Chondrocyte (in vitro differentiated cells): Measurements from ENCODE around the gene RARA. TPM values are rescaled to one million over a fixed set of nuclear protein-coding genes. Genes with fewer than 3 reads are reported as not detected.

ENCODE experiments used
- DNase-seq: peaks from one replicate; pipeline ENCODE4 v3.0.0; 2021; ENCODE audit warnings: mixed read lengths, low spot score
- H3K27ac Mint-ChIP-seq: one replicate; pipeline ENCODE4 v1.8.0; 2021; ENCODE audit warnings: mild to moderate bottlenecking, moderate library complexity, mixed read lengths; ENCODE audit not compliant: unreplicated experiment
- H3K27me3 Mint-ChIP-seq: 2 replicates; pipeline ENCODE4 v1.8.0; 2021; ENCODE audit warnings: low read depth, mixed read lengths
- H3K36me3 Mint-ChIP-seq: 2 replicates; pipeline ENCODE4 v1.8.0; 2021; ENCODE audit warnings: low read depth, mixed read lengths
- H3K4me1 Mint-ChIP-seq: 2 replicates; pipeline ENCODE4 v1.8.0; 2021; ENCODE audit warnings: low read depth, mild to moderate bottlenecking, mixed read lengths
- H3K4me3 Mint-ChIP-seq: one replicate; pipeline ENCODE4 v1.8.0; 2021; ENCODE audit warnings: mild to moderate bottlenecking, moderate library complexity, mixed read lengths; ENCODE audit not compliant: unreplicated experiment
- H3K9me3 Mint-ChIP-seq: 2 replicates; pipeline ENCODE4 v1.8.0; 2021; ENCODE audit warnings: low read depth, mixed read lengths
- CTCF ChIP-seq: fragments of 200-600 bp; sonication (generic); IDR thresholded peaks from 2 replicates; pipeline ENCODE4 v1.5.0; 2021; ENCODE audit warnings: antibody characterized with exemption, mild to moderate bottlenecking, moderate library complexity
- total RNA-seq: library from RNA; stranded (reverse); gene quantifications from 3 replicates; pipeline ENCODE4 v1.2.1, GENCODE V29; 2021

Gene RARA
- total RNA-seq, 1 donor from 2014 or later, result 59.2 TPM

DNA sequence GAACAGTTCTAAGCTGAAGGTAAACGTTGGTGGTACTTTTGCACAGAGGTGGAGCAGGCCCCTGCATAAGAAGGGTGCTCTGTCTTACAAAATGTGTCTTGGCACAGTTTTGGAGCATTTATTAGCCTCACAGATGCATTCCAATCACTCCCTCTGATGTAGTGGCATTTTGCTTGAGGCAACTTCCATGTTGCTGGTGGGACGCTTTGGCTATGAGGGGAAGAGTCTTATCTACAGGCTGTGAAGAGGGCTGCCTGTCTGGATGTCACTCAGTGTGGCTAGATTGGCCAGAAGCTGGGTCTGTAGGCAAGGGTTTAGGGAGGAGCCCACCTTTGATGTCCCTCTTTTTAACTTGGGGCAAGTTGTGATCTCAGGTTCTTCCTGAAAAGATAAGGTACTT lies 2.6 kb upstream of the RARA start:
- Mint-ChIP-seq H3K4me3 (no peak overlapping the region), H3K4me1 (peaks cover 24% of the 10 kb centered on the region), H3K27ac (no peak overlapping the region), H3K27me3 (no peaks in the 10 kb centered on the region), H3K9me3 (no peaks in the 10 kb centered on the region), H3K36me3 (no peaks in the 10 kb centered on the region)
- no peak for DNase-seq
- TF ChIP-seq CTCF, result no peak

DNA sequence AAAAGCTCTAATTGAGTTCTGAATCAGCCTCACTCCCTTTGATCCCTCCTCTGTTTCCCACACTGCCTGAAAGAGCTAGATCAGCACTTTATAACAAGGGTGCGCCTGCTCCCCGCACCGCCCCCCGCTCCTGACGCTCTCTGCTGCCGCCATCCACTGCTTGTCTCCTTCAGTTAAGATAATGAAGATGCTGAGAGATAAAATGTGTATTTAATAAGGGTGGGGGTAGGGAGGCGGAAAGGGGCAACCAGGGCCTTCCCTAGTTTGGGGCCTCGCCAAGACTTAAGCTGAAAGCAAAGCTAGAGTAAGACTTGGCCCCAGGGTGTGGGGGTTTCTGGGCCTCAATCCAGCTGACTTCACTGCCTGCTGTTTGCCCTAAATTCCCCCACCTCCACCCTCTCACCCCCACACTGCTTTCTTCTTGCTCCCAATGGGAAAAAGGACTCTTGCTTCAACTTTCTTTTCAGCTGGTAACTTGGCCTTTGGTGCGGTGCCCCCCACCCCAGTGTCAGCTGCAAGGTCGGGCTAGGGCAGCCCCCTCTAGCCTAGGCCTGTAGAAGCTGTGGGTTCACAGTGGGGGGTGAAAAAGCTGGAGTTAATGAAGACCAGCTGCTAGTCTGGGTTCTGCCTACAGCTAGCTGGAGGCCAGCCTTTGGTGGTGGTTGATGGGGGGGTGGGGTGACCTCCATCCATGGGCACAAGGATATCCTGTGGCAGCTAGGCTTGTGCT lies 1.8 kb upstream of the RARA start:
- Mint-ChIP-seq H3K9me3 (no peaks in the 10 kb centered on the region), H3K36me3 (no peaks in the 10 kb centered on the region), H3K27me3 (no peaks in the 10 kb centered on the region), H3K4me3 (no peak overlapping the region), H3K4me1 (peaks cover 23% of the 10 kb centered on the region), H3K27ac (no peak overlapping the region)
- peak; percentile 70 for DNase-seq
- TF ChIP-seq CTCF, result peak; percentile 23

DNA sequence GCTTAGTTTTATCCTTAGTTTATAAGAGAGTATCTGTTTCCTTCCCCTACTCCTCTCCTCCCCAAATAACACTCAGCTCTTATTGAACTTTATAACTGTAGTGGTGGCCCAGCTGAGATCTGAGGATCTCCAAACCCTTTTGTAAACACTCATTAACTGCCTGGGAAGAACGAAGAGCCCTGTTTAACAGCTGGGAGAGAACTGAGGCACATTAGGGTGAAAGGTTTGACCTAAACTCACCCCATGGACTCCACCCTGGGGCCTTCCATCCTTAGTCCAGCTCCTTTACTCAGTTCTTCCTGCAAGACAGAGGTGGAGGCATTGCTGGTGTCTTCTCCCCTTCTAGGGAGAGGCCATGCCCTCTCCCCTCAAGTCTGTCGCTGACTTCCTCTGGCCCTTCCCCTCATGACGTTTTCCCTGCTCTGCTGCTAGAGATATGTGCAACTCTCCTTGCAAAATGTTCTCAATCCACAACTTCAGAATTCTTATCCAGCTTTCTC lies 1.2 kb upstream of the RARA start:
- peaks cover 23% of the 10 kb centered on the region for H3K4me1 Mint-ChIP-seq
- no peak for TF ChIP-seq CTCF
- H3K27ac Mint-ChIP-seq, result no peak overlapping the region
- DNase-seq, result no peak
- no peaks in the 10 kb centered on the region for H3K27me3 Mint-ChIP-seq
- H3K9me3 Mint-ChIP-seq, result no peaks in the 10 kb centered on the region
- H3K4me3 Mint-ChIP-seq, result no peak overlapping the region
- no peaks in the 10 kb centered on the region for H3K36me3 Mint-ChIP-seq

GRCh38 chr17:40309949-40310510 lies 1.1 kb downstream of the RARA start:
- no peaks in the 10 kb centered on the region for H3K9me3 Mint-ChIP-seq
- DNase-seq, result peak; percentile 59
- no peaks in the 10 kb centered on the region for H3K27me3 Mint-ChIP-seq
- H3K36me3 Mint-ChIP-seq, result no peaks in the 10 kb centered on the region
- peaks cover 1% of the 10 kb centered on the region for H3K4me1 Mint-ChIP-seq
- TF ChIP-seq CTCF, result no peak
- H3K4me3 Mint-ChIP-seq, result no peak overlapping the region
- peak overlapping the region; percentile 42 for H3K27ac Mint-ChIP-seq

DNA sequence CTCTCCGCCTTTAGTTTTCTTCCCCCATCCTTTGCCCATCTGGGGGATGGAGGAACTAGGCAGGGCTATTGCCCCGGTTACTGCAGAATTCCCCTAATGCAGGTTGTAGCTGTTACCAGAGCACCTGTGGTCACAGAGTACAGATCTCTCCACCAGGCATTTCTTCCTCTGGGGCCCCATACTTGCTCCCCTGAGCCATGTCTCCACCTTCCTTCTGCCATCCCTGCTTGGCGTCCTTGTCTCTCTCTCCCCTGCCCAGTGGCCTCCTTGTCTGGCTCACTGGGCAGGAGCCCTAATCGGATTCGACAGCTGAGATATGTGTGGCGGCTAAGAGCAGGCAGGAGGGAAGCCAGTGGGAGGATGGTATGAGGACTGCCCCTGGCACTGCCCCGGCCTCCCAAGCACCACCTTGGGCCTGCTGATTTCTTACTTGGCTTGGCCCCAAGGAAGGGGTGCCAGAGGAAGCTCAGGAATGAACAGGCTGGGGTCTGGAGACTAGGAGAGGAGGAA lies 2.0 kb downstream of the RARA start:
- TF ChIP-seq CTCF, result no peak
- no peaks in the 10 kb centered on the region for H3K27me3 Mint-ChIP-seq
- no peaks in the 10 kb centered on the region for H3K9me3 Mint-ChIP-seq
- H3K36me3 Mint-ChIP-seq, result no peaks in the 10 kb centered on the region
- H3K27ac Mint-ChIP-seq, result peak overlapping the region; percentile 96
- DNase-seq, result peak; percentile 72
- peaks cover 9% of the 10 kb centered on the region for H3K4me1 Mint-ChIP-seq
- peak overlapping the region; percentile 46 for H3K4me3 Mint-ChIP-seq
